SU-DHL-6 (cell line): Measurements from ENCODE around the gene AIG1.

Experiments used
- H2AFZ ChIP-seq: fragments of 200-600 bp; sonication (generic); 2 replicates; pipeline ENCODE4 v1.6.1; 2014; ENCODE audit warnings: low read depth, mild to moderate bottlenecking, moderate library complexity, mixed read lengths, antibody characterized with exemption, low read length; ENCODE audit not compliant: severe bottlenecking
- H3F3A ChIP-seq: fragments of 200-600 bp; shearing (Covaris generic); 2 replicates; pipeline ENCODE4 v1.6.0; 2016; ENCODE audit warnings: antibody characterized with exemption, mild to moderate bottlenecking; ENCODE audit not compliant: insufficient read depth
- H3K27ac ChIP-seq: fragments of 200-600 bp; sonication (generic); 2 replicates; pipeline ENCODE4 v1.5.1; 2016; ENCODE audit warnings: low read depth, mild to moderate bottlenecking, low read length, moderate library complexity, mixed read lengths
- H3K27me3 ChIP-seq: fragments of 200-600 bp; sonication (generic), shearing (Covaris generic); 2 replicates; pipeline ENCODE4 v1.6.0; 2014; ENCODE audit warnings: mild to moderate bottlenecking, low read length
- H3K36me3 ChIP-seq: fragments of 200-600 bp; sonication (generic); 2 replicates; pipeline ENCODE4 v1.6.1; 2014; ENCODE audit warnings: mild to moderate bottlenecking, low read length, mixed read lengths
- H3K4me2 ChIP-seq: fragments of 300-600, 200-600 bp; shearing (Covaris generic), sonication (generic); 2 replicates; pipeline ENCODE4 v1.6.0; 2014; ENCODE audit warnings: low read length, low read depth, mild to moderate bottlenecking; ENCODE audit not compliant: poor library complexity, severe bottlenecking
- H3K4me3 ChIP-seq: fragments of 200-600 bp; sonication (generic); 2 replicates; pipeline ENCODE4 v1.5.1; 2014; ENCODE audit warnings: antibody characterized with exemption, low read length, mild to moderate bottlenecking, mixed read lengths; ENCODE audit not compliant: insufficient read depth, poor library complexity, severe bottlenecking
- H3K79me2 ChIP-seq: fragments of 200-600 bp; sonication (generic); 2 replicates; pipeline ENCODE4 v1.6.1; 2014; ENCODE audit warnings: mild to moderate bottlenecking, low read length, moderate library complexity; ENCODE audit not compliant: insufficient read depth
- H3K9ac ChIP-seq: fragments of 200-600 bp; sonication (generic); 2 replicates; pipeline ENCODE4 v1.7.0; 2014; ENCODE audit warnings: mild to moderate bottlenecking, low read length
- H3K9me2 ChIP-seq: fragments of 200-600 bp; sonication (generic); replicated peaks from 2 replicates; pipeline ENCODE4 v1.6.1; 2014; ENCODE audit warnings: low read length; ENCODE audit not compliant: insufficient read depth
- H3K9me3 ChIP-seq: fragments of 200-600 bp; sonication (generic); 2 replicates; pipeline ENCODE4 v1.6.1; 2014; ENCODE audit warnings: low read length, mixed read lengths; ENCODE audit not compliant: insufficient read depth
- H4K20me1 ChIP-seq: fragments of 200-600 bp; sonication (generic); 2 replicates; pipeline ENCODE4 v1.6.1; 2014; ENCODE audit warnings: low read depth, mild to moderate bottlenecking, antibody characterized with exemption, low read length, moderate library complexity, mixed read lengths
- CTCF ChIP-seq: fragments of 200-600 bp; sonication (generic); IDR thresholded peaks from one replicate; pipeline ENCODE4 v1.5.1; 2017; ENCODE audit warnings: antibody characterized with exemption, mild to moderate bottlenecking, low read length, moderate library complexity; ENCODE audit not compliant: insufficient read depth, poor library complexity, severe bottlenecking
- EZH2phosphoT487 ChIP-seq: fragments of 200-600 bp; sonication (generic), shearing (Covaris generic); conservative IDR thresholded peaks from 2 replicates; pipeline ENCODE4 v1.6.1; 2018; ENCODE audit warnings: mild to moderate bottlenecking, antibody characterized with exemption, low read length, moderate library complexity, mixed read lengths

Gene AIG1

DNA sequence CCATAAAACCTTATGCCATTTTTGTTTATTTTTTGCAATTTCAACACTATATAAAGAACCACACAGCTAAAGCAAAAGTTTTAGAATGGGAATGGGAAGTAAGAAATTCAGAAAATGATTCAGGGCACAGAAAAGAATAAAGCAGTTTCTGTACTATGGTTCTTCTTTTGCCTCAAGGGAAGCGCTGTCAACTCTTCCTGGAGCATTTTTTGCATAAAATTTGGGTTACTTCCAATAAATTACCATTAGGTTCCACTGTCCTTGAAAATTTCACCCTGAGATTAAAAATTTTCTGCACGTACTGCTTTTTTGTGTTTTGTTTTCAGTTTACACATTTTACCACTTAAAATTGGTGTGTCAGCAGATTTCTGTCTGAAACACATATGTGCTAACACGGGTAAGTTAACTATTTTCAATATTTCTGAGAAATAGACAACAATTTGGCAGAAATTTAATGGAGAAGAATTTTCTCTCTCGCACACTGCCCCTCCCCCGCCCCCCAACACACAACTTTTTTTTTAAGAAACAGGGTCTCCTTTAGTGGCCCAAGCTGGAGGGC is 310.2 kb downstream of the AIG1 start:
- Histone ChIP-seq H3K79me2 (no peaks in the 10 kb centered on the region), H3K27me3 (no peaks in the 10 kb centered on the region), H3K36me3 (no peaks in the 10 kb centered on the region), H3K9me3 (no peaks in the 10 kb centered on the region), H3K9ac (no peak overlapping the region), H4K20me1 (no peaks in the 10 kb centered on the region), H3F3A (no peaks in the 10 kb centered on the region), H3K27ac (no peak overlapping the region), H2AFZ (no peak overlapping the region), H3K4me3 (no peak overlapping the region), H3K9me2 (no peaks in the 10 kb centered on the region; the same call in 1 of the 2 replicates), H3K4me2 (no peak overlapping the region)
- TF ChIP-seq CTCF: no peak
- TF ChIP-seq EZH2phosphoT487: no peak

DNA sequence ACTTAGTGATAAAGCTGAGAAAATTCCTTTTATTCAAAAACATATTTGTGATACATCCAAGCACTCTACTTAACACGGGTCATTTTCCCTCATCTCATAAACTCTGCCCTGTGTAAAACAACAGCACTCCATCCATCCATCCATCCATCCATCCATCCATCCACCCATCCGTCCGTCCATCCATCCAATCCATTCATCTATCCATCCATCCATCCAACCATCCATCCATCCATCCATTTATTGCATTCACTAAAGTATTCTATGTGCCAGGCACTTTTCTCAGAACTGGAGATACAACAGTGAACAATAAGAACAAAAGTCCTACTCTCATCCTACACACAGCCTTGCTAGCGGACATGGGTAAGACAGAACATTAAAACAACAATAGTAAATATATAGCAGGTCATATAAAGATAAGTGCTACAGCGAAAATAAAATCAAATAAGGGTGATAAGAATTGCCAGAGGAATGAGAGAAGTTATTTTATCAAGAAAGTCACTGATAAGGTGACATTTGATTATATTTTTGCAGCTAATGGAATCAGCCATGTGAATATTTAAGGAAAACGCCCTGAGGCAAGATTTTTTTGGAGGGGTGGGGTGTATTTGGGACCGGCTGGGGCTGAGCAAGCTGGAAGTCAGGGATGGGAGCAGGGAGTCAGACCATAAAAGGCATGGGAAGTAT is 311.7 kb downstream of the AIG1 start:
- H3K9me3 ChIP-seq: no peaks in the 10 kb centered on the region

DNA sequence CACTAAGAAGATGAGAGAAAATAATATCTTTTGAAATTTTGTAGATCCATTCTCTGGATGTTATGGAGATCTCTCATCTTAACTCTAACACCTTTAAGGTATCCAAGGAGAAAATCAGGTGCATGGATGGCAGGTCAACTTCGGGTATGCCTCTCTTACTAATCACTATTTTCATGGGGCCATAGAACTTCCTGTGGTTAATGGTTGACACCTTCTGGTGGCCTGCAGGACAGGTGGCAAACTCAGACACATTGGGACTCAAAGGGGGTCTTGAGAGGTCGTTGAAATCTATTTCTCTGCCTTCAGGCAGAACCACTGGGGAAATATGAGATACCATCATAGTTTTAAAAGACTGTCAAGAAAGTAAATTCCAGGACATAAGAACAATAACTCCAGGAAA is 313.3 kb downstream of the AIG1 start:
- Histone ChIP-seq H3K79me2 (no peaks in the 10 kb centered on the region), H3F3A (no peaks in the 10 kb centered on the region), H3K9ac (no peak overlapping the region), H3K36me3 (no peaks in the 10 kb centered on the region), H3K4me2 (no peak overlapping the region), H3K9me2 (no peaks in the 10 kb centered on the region; the same call in 1 of the 2 replicates), H3K4me3 (no peak overlapping the region), H3K9me3 (no peaks in the 10 kb centered on the region), H4K20me1 (no peaks in the 10 kb centered on the region), H3K27ac (no peak overlapping the region), H3K27me3 (no peaks in the 10 kb centered on the region), H2AFZ (no peak overlapping the region)
- TF ChIP-seq EZH2phosphoT487 (no peak), CTCF (no peak)

More for the DNA sequence above, 311.7 kb downstream of the AIG1 start:
- no peaks in the 10 kb centered on the region for H3K79me2 ChIP-seq
- no peak overlapping the region for H3K9ac ChIP-seq
- no peak overlapping the region for H2AFZ ChIP-seq
- H3K4me3 ChIP-seq: no peak overlapping the region
- H3F3A ChIP-seq: no peaks in the 10 kb centered on the region
- no peaks in the 10 kb centered on the region for H3K27me3 ChIP-seq
- H3K36me3 ChIP-seq: no peaks in the 10 kb centered on the region
- H3K4me2 ChIP-seq: no peak overlapping the region
- no peaks in the 10 kb centered on the region for H4K20me1 ChIP-seq
- no peak overlapping the region for H3K27ac ChIP-seq
- TF ChIP-seq CTCF (no peak), EZH2phosphoT487 (no peak)
- H3K9me2 ChIP-seq: no peaks in the 10 kb centered on the region; the same call in 1 of the 2 replicates
